ENCODE results near the gene FGFR3. TPM values are rescaled to one million over a fixed set of nuclear protein-coding genes. Genes with fewer than 3 reads are reported as not detected.

FGFR3 gene
- total and polyA plus RNA-seq, 2 of the 8 experiments (the other 6 are each of a cell fraction or from before 2014, with no cell fraction given) = 9.0 to 19.5 TPM

- Histone ChIP-seq H3K27ac (ENCODE audit: low read depth, low read length) (no peak overlapping the region), H3K4me3 (ENCODE audit: extremely low read depth in 1 of 4, insufficient read depth in 2 of 4, low read depth in 3 of 4, low read length in 4 of 4) (no peak overlapping the region)
- 95% methylated on average over 6 of the region's 6 CpGs; no CpG with 5 or more reads in 1 of the 2 experiments for WGBS, 2 experiments (ENCODE audit: extremely low coverage in 1 of 2, insufficient coverage in 1 of 2, insufficient read length in 1 of 2, insufficient replicate concordance in 2 of 2, low coverage in 1 of 2, low lambda C conversion rate in 2 of 2, missing lambda C conversion rate in 1 of 2)
These were observed 49.1 kb upstream of the FGFR3 start for GRCh38 chr4:1743975-1744374.

More at GRCh38 chr4:1743975-1744374, 49.1 kb upstream of the FGFR3 start:
- no peak overlapping the region for H2AK5ac ChIP-seq (ENCODE audit: low read depth, low read length)
- peaks cover 0 to 4% (median 0%) of the 10 kb centered on the region in 4 experiments; a peak in 2 of 7 replicates for H3K27me3 ChIP-seq (replicated peaks in 1 of 4; ENCODE audit: control insufficient read depth in 3 of 4, extremely low read depth in 1 of 4, insufficient read depth in 3 of 4, low read length in 3 of 4)
- no peak overlapping the region for H3K56ac ChIP-seq (replicated peaks; ENCODE audit: insufficient read length, low read depth, low read length)
- DNase-seq (ENCODE audit: low read depth in 1 of 2, low spot score in 2 of 2) (no peak), FAIRE-seq (no peak)
- H3K9ac ChIP-seq (replicated peaks in 1 of 4; ENCODE audit: extremely low read depth in 1 of 4, low read depth in 3 of 4, low read length in 3 of 4) = no peak overlapping the region
- H3K23me2 ChIP-seq (ENCODE audit: low read depth, low read length) = no peaks in the 10 kb centered on the region
- H2BK15ac ChIP-seq (ENCODE audit: low read length) = no peak overlapping the region
- no peak overlapping the region for H3K14ac ChIP-seq (ENCODE audit: insufficient read length)
- no peak overlapping the region for H3K18ac ChIP-seq (ENCODE audit: extremely low read depth, low read length)
- H4K20me1 ChIP-seq (replicated peaks in 1 of 2; ENCODE audit: control insufficient read depth in 1 of 2, insufficient read depth in 2 of 2, low read length in 2 of 2) = peaks cover 8 to 9% of the 10 kb centered on the region in 2 experiments
- H3K79me2 ChIP-seq (ENCODE audit: control insufficient read depth in 1 of 2, insufficient read depth in 2 of 2, low read length in 2 of 2) = no peaks in the 10 kb centered on the region
- no peak overlapping the region for H2AFZ ChIP-seq (ENCODE audit: low read length)
- H3K4me2 ChIP-seq (ENCODE audit: insufficient read depth in 1 of 2, low read depth in 2 of 2, low read length in 2 of 2) = no peak overlapping the region
- peaks cover 0 to 6% (median 4%) of the 10 kb centered on the region in 4 experiments; a peak in 5 of 7 replicates for H3K4me1 ChIP-seq (replicated peaks in 1 of 4; ENCODE audit: control insufficient read depth in 3 of 4, insufficient read depth in 4 of 4, low read length in 3 of 4)
- no peak overlapping the region for H3K4ac ChIP-seq (replicated peaks; ENCODE audit: insufficient read length, low read depth, low read length)
- H4K91ac ChIP-seq (replicated peaks; ENCODE audit: insufficient read length, low read length) = no peak overlapping the region
- ChIA-PET CTCF (ENCODE audit: partially characterized antibody) (interaction anchor here (0.6 to 52.9 kb wide), 12 partner anchors 14 to 220 kb away, joined by 3 to 2507 read pairs (median 4); partner anchors contain the start of gene FGFR3), POLR2A (ENCODE audit: partially characterized antibody) (interaction anchor here (0.7 to 5.6 kb wide), 10 partner anchors 10 to 430 kb away, joined by 3 to 38 read pairs (median 4); partner anchors contain the start of genes LETM1, TACC3 and TMEM129)
- H2BK20ac ChIP-seq (ENCODE audit: low read length) = no peak overlapping the region
- H3K23ac ChIP-seq (ENCODE audit: insufficient read length) = no peak overlapping the region
- peaks cover 21 to 55% (median 43%) of the 10 kb centered on the region in 4 experiments for H3K36me3 ChIP-seq (ENCODE audit: control insufficient read depth in 2 of 4, insufficient read depth in 4 of 4, low read length in 3 of 4)
- H3K79me1 ChIP-seq (ENCODE audit: low read depth, low read length) = no peaks in the 10 kb centered on the region
- no peak overlapping the region for H4K5ac ChIP-seq (ENCODE audit: insufficient read length, low read depth, low read length)
- H2BK5ac ChIP-seq (ENCODE audit: low read depth, low read length) = no peak overlapping the region; the same call in 1 of the 2 replicates
- no peak for TF ChIP-seq KDM5A (IDR thresholded peaks at IDR 0.05; ENCODE audit: low read length)
- 0 out of 3 replicates have a peak, but pooled peaks of 1 of the 2 experiments have one; percentile 10 for TF ChIP-seq POLR2A (IDR thresholded peaks at IDR 0.05; ENCODE audit: control extremely low read depth in 1 of 2, low read depth in 2 of 2, low read length in 2 of 2)
- H2BK120ac ChIP-seq (replicated peaks; ENCODE audit: low read depth, low read length) = no peak overlapping the region
- no peak overlapping the region for H2BK12ac ChIP-seq (ENCODE audit: low read depth, low read length)
- no peak overlapping the region for H4K8ac ChIP-seq (ENCODE audit: extremely low read depth, insufficient read depth, low read length)
- H3K9me3 ChIP-seq (ENCODE audit: insufficient read depth in 2 of 2, low read depth in 1 of 2, low read length in 1 of 2) = no peaks in the 10 kb centered on the region

Data from H1 (cell line).